BJ (cell line): Measurements from ENCODE around the gene FUZ. TPM values are rescaled to one million over a fixed set of nuclear protein-coding genes. Genes with fewer than 3 reads are reported as not detected.

Experiments used
- CTCF ChIA-PET: fragments of 350-600 bp; formaldehyde crosslinking; extraction: SDS; loops from one replicate; lab custom pipeline; 2021; ENCODE audit warnings: antibody characterized with exemption, inconsistent platforms; lab: Yijun Ruan, JAX
- POLR2A ChIA-PET: fragments of 300-600 bp; sonication (Branson Sonifier 250); formaldehyde crosslinking; extraction: SDS; loops from one replicate; lab custom pipeline; 2021; ENCODE audit warnings: antibody characterized with exemption; lab: Charles Lee
- DNase-seq: peaks from one replicate; pipeline ENCODE4 v3.0.0-alpha.2; 2011; ENCODE audit warnings: low read depth
- H3K27me3 ChIP-seq: 2 replicates; pipeline ENCODE4 v1.6.0; 2011; ENCODE audit warnings: low read length; ENCODE audit not compliant: control insufficient read depth, insufficient read depth
- H3K36me3 ChIP-seq: 2 replicates; pipeline ENCODE4 v1.5.1; 2011; ENCODE audit warnings: low read length; ENCODE audit not compliant: control insufficient read depth, insufficient read depth
- H3K4me3 ChIP-seq: 2 replicates; pipeline ENCODE4 v1.5.1; 2011; ENCODE audit warnings: low read depth, mild to moderate bottlenecking, control low read depth, low read length
- polyA plus RNA-seq: library from polyadenylated mRNA; depleted of rRNA; stranded (reverse); fragments of >200 nt; gene quantifications from 2 replicates; pipeline ENCODE4 v1.2.3, GENCODE V29; 2011
- TF ChIP-seq, protein P1 (sequence below): IDR thresholded peaks from 2 replicates; pipeline ENCODE4 v1.5.1; 2011; ENCODE audit warnings: low read depth, mild to moderate bottlenecking, control low read depth, inconsistent platforms, low read length, moderate library complexity; ENCODE audit not compliant: insufficient read depth

Gene FUZ
- polyA plus RNA-seq, 1 experiment: 14.3 TPM

GRCh38 chr19:49860336-49861102 lies 47.4 kb upstream of the FUZ start:
- TF ChIP-seq, protein P1, sequence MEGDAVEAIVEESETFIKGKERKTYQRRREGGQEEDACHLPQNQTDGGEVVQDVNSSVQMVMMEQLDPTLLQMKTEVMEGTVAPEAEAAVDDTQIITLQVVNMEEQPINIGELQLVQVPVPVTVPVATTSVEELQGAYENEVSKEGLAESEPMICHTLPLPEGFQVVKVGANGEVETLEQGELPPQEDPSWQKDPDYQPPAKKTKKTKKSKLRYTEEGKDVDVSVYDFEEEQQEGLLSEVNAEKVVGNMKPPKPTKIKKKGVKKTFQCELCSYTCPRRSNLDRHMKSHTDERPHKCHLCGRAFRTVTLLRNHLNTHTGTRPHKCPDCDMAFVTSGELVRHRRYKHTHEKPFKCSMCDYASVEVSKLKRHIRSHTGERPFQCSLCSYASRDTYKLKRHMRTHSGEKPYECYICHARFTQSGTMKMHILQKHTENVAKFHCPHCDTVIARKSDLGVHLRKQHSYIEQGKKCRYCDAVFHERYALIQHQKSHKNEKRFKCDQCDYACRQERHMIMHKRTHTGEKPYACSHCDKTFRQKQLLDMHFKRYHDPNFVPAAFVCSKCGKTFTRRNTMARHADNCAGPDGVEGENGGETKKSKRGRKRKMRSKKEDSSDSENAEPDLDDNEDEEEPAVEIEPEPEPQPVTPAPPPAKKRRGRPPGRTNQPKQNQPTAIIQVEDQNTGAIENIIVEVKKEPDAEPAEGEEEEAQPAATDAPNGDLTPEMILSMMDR: no peak
- POLR2A ChIA-PET: no interaction called here
- CTCF ChIA-PET: no interaction called here
- Histone ChIP-seq H3K4me3 (no peak overlapping the region), H3K36me3 (peaks cover 55% of the 10 kb centered on the region), H3K27me3 (no peaks in the 10 kb centered on the region)
- no peak for DNase-seq

- TF ChIP-seq, protein P1: no peak
- DNase-seq: no peak
- CTCF ChIA-PET: no interaction called here
- Histone ChIP-seq H3K4me3 (no peak overlapping the region), H3K36me3 (peaks cover 60% of the 10 kb centered on the region), H3K27me3 (no peaks in the 10 kb centered on the region)
- POLR2A ChIA-PET: no interaction called here
Observed at GRCh38 chr19:49859682-49860335, 46.7 kb upstream of the FUZ start.

DNA sequence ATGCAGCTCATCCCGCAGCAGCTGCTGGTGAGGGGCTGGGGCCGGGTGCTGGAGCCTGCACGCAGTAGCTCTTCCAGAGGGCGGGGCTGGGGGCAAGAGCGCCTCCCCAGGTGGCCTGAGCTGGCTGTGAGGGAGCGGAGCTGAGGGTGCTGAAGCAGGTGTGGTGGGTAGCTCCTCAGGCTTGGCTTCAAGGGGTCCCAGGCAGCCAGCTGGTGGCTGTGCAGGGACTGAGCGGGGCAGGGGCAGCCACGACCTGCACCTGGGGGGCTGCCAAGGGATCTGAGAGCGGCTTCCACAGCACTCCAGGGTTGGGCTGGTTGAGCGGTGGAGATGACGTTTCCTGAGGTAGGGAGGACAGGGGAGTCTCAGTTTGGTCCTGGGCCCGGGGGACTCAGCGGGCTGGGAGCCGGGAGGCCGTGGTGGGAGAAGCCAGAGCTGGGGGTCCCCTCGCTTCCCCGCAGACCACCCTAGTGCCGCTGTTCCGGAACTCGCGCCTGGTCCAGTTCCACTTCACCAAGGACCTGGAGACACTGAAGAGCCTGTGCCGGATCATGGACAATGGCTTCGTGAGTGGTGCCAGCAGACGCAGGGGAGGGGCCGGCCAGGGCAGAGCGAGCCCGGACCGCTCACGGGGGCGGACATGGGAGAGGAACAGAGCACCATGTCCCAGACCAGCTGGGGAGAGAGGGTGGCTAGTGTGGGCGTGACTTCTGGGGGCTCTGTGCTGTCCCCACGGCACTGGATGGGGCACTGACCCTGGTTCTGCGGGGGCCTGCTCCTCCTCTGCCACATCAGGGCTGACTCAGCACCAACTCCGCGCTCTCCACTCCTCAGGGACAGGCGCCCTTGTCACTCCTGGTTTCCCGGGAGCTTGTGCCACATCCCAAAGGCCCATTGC lies 45.2 kb upstream of the FUZ start:
- POLR2A ChIA-PET: no interaction called here
- CTCF ChIA-PET: no interaction called here
- Histone ChIP-seq H3K4me3 (no peak overlapping the region), H3K27me3 (no peaks in the 10 kb centered on the region), H3K36me3 (peaks cover 55% of the 10 kb centered on the region)
- no peak for DNase-seq
- TF ChIP-seq, protein P1: no peak

GRCh38 chr19:49857838-49858087 lies 44.7 kb upstream of the FUZ start:
- no peak for DNase-seq
- Histone ChIP-seq H3K4me3 (no peak overlapping the region), H3K27me3 (no peaks in the 10 kb centered on the region), H3K36me3 (peaks cover 51% of the 10 kb centered on the region)
- TF ChIP-seq, protein P1: no peak
- ChIA-PET CTCF (no interaction called here), POLR2A (no interaction called here)
